HepG2 (cell line): ENCODE measurements around the gene LSM11. TPM values are rescaled to one million over a fixed set of nuclear protein-coding genes. Genes with fewer than 3 reads are reported as not detected.
A peak's percentile ranks its signal among the peaks of the same experiment; 100 is the strongest.

Experiments used
- AGO2 ChIP-seq: fragments of 200-400 bp; formaldehyde crosslinking; optimal IDR thresholded peaks from 2 replicates; pipeline ENCODE3; 2017; ENCODE audit warnings: mild to moderate bottlenecking, low read depth, low read length, moderate library complexity
- ARNT2 ChIP-seq: sonication (generic); formaldehyde crosslinking; IDR thresholded peaks from 2 replicates; pipeline ENCODE4 v1.8.0; 2022; ENCODE audit warnings: mild to moderate bottlenecking, low read depth, missing genetic modification reagents, moderate library complexity
- BCL6 ChIP-seq: IDR thresholded peaks from 2 replicates; pipeline ENCODE4 v1.6.1; 2016; ENCODE audit warnings: missing genetic modification reagents, missing compliant biosample characterization
- KAT2B ChIP-seq: fragments of 150-350 bp; IDR thresholded peaks from 2 replicates; pipeline ENCODE4 v1.6.1; 2014; ENCODE audit warnings: low read depth, low read length, borderline replicate concordance
- KAT7 ChIP-seq: IDR thresholded peaks from 2 replicates; pipeline ENCODE4 v1.6.1; 2018; ENCODE audit warnings: borderline replicate concordance, missing compliant biosample characterization
- SMAD3 ChIP-seq: sonication (generic); formaldehyde crosslinking; IDR thresholded peaks from 2 replicates; pipeline ENCODE4 v1.4.0; 2020; ENCODE audit warnings: missing genetic modification reagents
- TARDBP ChIP-seq: sonication (generic); formaldehyde crosslinking; IDR thresholded peaks from 2 replicates; pipeline ENCODE4 v1.8.0; 2022; ENCODE audit warnings: mild to moderate bottlenecking, missing genetic modification reagents
- ZNF20 ChIP-seq: sonication (generic); formaldehyde crosslinking; IDR thresholded peaks from 2 replicates; pipeline ENCODE4 v1.4.0; 2020; ENCODE audit warnings: mild to moderate bottlenecking, moderate library complexity, missing genetic modification reagents
- ZNF230 ChIP-seq: sonication (generic); formaldehyde crosslinking; IDR thresholded peaks from 2 replicates; pipeline ENCODE4 v1.4.0; 2020; ENCODE audit warnings: mild to moderate bottlenecking, missing genetic modification reagents
- ZNF296 ChIP-seq: sonication (generic); formaldehyde crosslinking; conservative IDR thresholded peaks from 2 replicates; pipeline ENCODE4 v1.5.0; 2020; ENCODE audit warnings: mild to moderate bottlenecking, missing genetic modification reagents
- polyA plus RNA-seq, 8 experiments: library from polyadenylated mRNA; depleted of rRNA in 3 of 8; stranded (reverse) in 7 of 8; unstranded in 1 of 8; fragments of >200 nt; fragmentation: Illumina TruSeq in 4 of 8; extraction: Trizol in 4 of 8; gene quantifications; 2 replicates each; pipeline versions ENCODE4 v1.2.1 to v1.2.3, GENCODE V29; 2011 to 2016; ENCODE audit warnings: low read depth in 4 of 8, missing spikeins in 1 of 8, mixed read lengths in 1 of 8; ENCODE audit not compliant: insufficient read depth in 1 of 8
- total RNA-seq, 5 experiments: library from RNA; depleted of rRNA; stranded (reverse); fragments of >200 nt; fragmentation: Illumina TruSeq; extraction: Trizol; gene quantifications; 2 replicates each; pipeline ENCODE4 v1.2.3, GENCODE V29; 2016; ENCODE audit warnings: low read depth in 1 of 5
- TF ChIP-seq, protein P1 (sequence below): sonication (generic); formaldehyde crosslinking; IDR thresholded peaks from 2 replicates; pipeline ENCODE4 v1.4.0; 2020; ENCODE audit warnings: mild to moderate bottlenecking, missing genetic modification reagents
- TF ChIP-seq, protein P2 (sequence below): sonication (generic); formaldehyde crosslinking; IDR thresholded peaks from 2 replicates; pipeline ENCODE4 v1.5.0; 2020; ENCODE audit warnings: missing genetic modification reagents
- TF ChIP-seq, protein P3 (sequence below): conservative IDR thresholded peaks from 2 replicates; pipeline ENCODE4 v1.6.1; 2018; ENCODE audit warnings: missing genetic modification reagents
- TF ChIP-seq, protein P4 (sequence below): sonication (generic); formaldehyde crosslinking; IDR thresholded peaks from 2 replicates; pipeline ENCODE4 v1.5.1; 2020; ENCODE audit warnings: missing genetic modification reagents, mild to moderate bottlenecking, borderline replicate concordance

The LSM11 gene
- total and polyA plus RNA-seq, 2 of the 13 experiments (the other 11 are each of a cell fraction or from before 2014, with no cell fraction given), result 4.5 to 7.2 TPM

- TF ChIP-seq, protein P1, sequence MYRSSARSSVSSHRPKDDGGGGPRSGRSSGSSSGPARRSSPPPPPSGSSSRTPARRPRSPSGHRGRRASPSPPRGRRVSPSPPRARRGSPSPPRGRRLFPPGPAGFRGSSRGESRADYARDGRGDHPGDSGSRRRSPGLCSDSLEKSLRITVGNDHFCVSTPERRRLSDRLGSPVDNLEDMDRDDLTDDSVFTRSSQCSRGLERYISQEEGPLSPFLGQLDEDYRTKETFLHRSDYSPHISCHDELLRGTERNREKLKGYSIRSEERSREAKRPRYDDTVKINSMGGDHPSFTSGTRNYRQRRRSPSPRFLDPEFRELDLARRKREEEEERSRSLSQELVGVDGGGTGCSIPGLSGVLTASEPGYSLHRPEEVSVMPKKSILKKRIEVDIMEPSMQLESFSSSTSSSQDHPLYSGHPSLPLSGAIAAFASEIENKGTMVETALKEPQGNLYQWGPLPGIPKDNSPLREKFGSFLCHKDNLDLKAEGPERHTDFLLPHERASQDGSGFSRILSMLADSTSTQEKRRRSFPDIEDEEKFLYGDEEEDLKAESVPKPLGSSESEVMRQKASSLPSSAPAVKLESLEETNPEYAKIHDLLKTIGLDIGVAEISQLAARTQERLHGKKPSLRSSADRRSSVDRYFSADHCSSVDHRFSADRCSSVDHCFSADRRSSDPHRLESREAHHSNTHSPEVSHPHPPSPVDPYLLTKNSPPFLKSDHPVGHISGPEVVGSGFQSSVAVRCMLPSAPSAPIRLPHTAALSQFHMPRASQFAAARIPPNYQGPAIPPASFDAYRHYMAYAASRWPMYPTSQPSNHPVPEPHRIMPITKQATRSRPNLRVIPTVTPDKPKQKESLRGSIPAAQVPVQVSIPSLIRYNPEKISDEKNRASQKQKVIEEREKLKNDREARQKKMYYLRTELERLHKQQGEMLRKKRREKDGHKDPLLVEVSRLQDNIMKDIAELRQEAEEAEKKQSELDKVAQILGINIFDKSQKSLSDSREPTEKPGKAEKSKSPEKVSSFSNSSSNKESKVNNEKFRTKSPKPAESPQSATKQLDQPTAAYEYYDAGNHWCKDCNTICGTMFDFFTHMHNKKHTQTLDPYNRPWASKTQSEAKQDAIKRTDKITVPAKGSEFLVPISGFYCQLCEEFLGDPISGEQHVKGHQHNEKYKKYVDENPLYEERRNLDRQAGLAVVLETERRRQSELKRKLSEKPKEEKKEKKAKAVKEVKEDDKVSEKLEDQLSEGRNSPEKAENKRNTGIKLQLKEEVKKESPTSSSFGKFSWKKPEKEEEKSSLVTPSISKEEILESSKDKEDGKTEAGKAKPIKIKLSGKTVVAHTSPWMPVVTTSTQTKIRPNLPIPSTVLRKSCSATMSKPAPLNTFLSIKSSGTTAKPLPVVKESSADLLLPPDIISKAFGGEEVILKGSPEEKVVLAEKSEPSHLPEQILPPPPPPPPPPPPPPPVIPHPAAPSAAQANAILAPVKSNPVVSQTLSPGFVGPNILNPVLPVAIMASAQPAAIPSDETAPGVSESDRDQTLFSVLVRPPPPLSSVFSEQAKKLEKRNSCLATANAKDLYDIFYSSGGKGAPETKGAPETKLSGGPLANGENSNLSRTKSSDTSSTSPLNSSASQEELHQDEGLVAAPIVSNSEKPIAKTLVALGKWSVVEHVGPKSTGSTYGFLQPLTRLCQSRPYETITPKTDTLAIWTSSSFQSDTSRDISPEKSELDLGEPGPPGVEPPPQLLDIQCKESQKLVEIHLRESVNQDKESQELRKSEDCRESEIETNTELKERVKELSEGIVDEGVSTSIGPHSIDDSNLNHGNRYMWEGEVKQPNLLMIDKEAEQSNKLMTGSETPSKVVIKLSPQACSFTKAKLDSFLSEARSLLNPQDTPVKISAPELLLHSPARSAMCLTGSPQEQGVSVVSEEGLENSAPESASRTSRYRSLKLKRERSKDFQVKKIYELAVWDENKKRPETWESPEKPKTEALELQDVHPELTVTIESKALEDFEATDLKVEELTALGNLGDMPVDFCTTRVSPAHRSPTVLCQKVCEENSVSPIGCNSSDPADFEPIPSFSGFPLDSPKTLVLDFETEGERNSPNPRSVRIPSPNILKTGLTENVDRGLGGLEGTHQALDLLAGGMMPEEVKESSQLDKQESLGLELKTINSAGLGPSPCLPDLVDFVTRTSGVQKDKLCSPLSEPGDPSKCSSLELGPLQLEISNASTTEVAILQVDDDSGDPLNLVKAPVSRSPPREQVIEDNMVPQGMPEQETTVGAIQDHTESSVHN (CRISPR knock-in tag), result no peak
- TF ChIP-seq KAT7 (CRISPR knock-in tag), result peak; percentile 79; the same call in 1 of the 2 replicates
- 0 out of 2 replicates have a peak, but pooled peaks have one; percentile 8 for TF ChIP-seq BCL6 (CRISPR knock-in tag)
- no peak for TF ChIP-seq ZNF230 (CRISPR knock-in tag)
- TF ChIP-seq ARNT2, result peak; percentile 70; the same call in 1 of the 2 replicates
- no peak for TF ChIP-seq ZNF296 (CRISPR knock-in tag)
- 0 out of 2 replicates have a peak, but pooled peaks have one; percentile 19 for TF ChIP-seq TARDBP (CRISPR knock-in tag)
- TF ChIP-seq, protein P2, sequence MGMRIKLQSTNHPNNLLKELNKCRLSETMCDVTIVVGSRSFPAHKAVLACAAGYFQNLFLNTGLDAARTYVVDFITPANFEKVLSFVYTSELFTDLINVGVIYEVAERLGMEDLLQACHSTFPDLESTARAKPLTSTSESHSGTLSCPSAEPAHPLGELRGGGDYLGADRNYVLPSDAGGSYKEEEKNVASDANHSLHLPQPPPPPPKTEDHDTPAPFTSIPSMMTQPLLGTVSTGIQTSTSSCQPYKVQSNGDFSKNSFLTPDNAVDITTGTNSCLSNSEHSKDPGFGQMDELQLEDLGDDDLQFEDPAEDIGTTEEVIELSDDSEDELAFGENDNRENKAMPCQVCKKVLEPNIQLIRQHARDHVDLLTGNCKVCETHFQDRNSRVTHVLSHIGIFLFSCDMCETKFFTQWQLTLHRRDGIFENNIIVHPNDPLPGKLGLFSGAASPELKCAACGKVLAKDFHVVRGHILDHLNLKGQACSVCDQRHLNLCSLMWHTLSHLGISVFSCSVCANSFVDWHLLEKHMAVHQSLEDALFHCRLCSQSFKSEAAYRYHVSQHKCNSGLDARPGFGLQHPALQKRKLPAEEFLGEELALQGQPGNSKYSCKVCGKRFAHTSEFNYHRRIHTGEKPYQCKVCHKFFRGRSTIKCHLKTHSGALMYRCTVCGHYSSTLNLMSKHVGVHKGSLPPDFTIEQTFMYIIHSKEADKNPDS (CRISPR knock-in tag), result no peak
- TF ChIP-seq SMAD3 (CRISPR knock-in tag), result 0 out of 2 replicates have a peak, but pooled peaks have one; percentile 42
- no peak for TF ChIP-seq KAT2B
- TF ChIP-seq, protein P3, sequence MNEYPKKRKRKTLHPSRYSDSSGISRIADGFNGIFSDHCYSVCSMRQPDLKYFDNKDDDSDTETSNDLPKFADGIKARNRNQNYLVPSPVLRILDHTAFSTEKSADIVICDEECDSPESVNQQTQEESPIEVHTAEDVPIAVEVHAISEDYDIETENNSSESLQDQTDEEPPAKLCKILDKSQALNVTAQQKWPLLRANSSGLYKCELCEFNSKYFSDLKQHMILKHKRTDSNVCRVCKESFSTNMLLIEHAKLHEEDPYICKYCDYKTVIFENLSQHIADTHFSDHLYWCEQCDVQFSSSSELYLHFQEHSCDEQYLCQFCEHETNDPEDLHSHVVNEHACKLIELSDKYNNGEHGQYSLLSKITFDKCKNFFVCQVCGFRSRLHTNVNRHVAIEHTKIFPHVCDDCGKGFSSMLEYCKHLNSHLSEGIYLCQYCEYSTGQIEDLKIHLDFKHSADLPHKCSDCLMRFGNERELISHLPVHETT (CRISPR knock-in tag), result no peak
- TF ChIP-seq AGO2, result peak; percentile 37
- TF ChIP-seq, protein P4, sequence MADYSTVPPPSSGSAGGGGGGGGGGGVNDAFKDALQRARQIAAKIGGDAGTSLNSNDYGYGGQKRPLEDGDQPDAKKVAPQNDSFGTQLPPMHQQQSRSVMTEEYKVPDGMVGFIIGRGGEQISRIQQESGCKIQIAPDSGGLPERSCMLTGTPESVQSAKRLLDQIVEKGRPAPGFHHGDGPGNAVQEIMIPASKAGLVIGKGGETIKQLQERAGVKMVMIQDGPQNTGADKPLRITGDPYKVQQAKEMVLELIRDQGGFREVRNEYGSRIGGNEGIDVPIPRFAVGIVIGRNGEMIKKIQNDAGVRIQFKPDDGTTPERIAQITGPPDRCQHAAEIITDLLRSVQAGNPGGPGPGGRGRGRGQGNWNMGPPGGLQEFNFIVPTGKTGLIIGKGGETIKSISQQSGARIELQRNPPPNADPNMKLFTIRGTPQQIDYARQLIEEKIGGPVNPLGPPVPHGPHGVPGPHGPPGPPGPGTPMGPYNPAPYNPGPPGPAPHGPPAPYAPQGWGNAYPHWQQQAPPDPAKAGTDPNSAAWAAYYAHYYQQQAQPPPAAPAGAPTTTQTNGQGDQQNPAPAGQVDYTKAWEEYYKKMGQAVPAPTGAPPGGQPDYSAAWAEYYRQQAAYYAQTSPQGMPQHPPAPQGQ (CRISPR knock-in tag), result 0 out of 2 replicates have a peak, but pooled peaks have one; percentile 27
- peak; percentile 97 for TF ChIP-seq ZNF20
Observed at GRCh38 chr5:157743163-157744050, at the start of gene LSM11 (continued).
